HG03575 (cell line): ENCODE results near the gene PGM2L1.
"Not testable (repeated sequence)": the region's sequence is repeated elsewhere in the genome, so short reads cannot be mapped to it uniquely, and the experiment has no call there.

Experiments
- ATAC-seq: cut with Tn5 transposase; IDR thresholded peaks from one replicate; pipeline ENCODE4 v1.9.1; 2021; ENCODE audit not compliant: unreplicated experiment, insufficient number of reproducible peaks, low FRiP score; ENCODE audit errors: extremely low read depth

PGM2L1 gene

DNA sequence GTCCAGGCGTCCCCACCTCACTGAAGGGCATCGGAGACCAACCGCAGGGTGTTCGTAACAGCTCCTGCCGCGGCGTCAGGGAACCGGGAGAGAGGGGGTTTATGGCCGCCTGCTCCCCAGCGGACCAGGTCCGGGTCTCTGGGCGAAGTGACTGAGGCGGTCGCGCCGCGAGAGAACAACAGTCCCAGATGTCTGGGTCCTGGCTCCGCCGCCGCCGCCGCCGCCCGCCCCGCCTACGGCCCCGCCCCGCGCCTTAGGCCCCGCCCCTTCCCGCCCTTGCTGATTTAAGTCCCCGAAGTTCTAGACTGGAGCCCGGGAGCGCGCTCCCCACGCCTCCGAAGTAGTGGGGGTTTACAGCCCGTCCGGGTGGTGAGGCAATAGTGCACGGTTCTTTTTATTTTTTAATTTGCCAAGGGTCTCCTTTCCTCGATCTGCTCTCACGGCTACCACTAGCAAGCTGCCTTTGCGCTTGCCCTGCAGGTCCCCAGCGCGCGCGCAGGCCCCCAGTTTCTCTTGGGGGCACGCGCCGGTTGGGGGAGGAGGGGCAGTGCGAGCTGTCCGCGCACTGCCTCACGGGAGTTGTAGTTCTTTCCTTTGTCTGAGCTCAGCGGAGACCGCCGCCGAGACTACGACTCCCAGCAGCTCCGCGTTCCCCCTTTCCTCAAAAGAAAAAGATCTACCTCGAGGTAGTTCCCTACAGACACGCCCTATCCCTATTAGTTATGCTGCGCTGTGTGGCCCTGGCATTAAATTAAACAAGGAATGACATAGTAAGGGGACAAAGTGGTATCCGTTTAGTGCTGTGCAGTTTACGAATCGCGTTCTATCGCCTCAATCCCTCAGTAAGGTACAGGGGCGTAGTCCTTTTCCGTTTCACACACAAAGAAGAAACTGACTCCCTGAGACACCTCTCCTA is at the start of gene PGM2L1:
TSS of gene PGM2L1 (minus strand) at position 190 of the 916 bp plus-strand sequence. CDS start 272 bp downstream, outside the sequence.
- ATAC-seq, result peak; percentile 60

DNA sequence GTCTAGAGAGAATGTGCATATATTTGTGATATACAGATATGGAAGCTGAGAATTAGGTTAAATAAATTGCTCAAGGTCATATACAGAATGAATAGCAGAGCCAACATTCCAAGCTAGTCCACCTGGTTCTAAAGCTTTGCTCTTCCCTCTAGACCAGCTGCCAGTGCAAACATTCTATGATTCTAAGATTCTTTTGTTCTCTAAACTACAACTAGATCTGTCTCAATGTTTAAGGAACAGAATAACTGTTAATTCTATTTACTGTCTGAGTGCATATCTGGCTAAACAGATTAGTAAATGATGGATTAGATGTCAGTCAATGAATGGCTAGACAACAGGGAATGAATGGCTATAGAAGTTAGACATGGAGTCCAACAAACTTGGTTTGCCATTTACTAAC is 49.5 kb upstream of the PGM2L1 start:
- no peak for ATAC-seq

DNA sequence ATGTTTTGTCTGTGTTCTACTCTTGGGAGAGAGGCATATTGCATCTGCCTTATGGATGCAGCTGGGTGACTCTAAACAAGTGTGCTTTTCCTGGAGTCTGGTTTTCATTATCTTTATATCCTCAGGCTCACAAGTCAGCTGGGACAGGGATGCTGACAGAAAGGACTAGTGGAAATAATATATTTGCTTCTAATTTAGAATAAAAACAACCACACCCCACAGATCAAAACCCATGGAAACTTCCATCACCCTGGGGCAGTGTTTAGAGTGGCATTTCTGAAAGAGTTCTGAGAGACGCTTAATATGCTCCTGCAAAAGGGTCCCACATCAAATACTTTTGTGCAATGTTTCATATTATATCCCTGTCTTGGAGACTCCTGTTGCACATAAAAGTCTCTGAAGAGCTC is 48.3 kb upstream of the PGM2L1 start:
- ATAC-seq, result no peak

DNA sequence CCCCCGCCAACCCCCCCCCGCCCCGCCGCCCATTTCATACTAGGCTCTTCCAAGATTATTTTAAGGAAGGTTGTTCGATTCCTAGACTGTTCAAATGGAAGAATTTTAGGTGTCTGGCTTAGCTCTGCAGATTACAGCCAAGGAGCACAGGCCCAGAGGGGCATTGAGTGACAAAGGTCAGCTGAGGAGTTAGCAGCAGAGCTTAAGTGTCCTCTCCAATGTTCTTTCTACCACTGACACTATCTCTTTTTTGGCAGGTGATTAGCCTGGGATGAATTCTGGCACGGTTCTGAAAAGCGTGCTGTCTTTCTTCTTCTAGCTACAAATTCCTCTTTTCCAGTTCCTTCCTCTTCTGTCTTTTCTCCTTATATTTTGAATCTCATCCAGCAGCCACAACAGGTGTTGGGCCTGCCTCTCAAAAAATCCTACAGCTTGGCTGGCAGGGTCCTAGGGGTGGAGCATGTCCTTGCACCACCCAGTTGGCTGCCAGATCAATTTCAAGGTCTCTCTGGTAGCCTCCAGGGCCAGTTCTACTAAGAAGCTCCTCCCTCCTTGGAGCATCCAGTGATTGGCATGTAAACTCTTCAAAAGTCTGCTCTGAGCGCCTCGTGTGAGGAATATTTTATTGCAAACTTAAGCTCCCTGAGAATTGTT is 46.1 kb upstream of the PGM2L1 start:
- no peak for ATAC-seq

DNA sequence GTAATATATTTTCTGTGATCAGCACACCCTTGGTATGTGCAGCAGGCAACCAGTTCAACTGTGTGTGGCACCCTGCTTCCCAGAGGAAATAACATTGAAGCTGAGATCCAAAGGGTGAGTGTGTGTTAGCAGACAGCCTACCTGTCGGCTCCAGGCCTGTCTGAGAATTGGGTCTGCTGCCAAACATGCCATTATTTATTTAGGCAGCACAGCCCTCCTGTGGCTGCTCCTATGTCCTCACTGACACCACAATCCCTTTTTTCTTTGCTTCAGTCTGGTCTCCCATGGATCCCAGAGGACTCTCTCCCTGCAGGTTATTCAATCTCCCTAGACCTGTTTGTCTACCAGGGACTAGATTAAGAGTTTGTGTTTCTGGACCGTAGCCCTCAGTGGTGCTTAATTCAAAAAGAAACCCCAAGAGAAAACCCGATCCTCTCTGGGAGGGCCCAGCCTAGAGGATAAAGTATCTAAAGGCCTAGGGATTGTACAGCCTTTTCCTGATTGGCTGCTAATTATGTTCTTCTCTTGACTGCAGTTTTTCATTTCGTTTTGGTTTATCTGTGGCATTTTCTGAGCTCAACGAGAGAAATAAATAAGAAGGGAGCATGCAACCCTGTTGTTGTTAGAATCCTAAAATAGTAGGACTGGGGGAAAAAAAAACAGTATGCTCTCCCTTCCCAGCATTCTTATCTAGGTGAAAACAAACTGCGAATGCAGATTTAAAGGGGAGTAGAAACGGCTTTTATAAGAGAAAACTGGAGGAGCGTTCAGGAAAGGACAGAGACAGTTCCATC is 45.0 kb upstream of the PGM2L1 start:
- no peak for ATAC-seq

DNA sequence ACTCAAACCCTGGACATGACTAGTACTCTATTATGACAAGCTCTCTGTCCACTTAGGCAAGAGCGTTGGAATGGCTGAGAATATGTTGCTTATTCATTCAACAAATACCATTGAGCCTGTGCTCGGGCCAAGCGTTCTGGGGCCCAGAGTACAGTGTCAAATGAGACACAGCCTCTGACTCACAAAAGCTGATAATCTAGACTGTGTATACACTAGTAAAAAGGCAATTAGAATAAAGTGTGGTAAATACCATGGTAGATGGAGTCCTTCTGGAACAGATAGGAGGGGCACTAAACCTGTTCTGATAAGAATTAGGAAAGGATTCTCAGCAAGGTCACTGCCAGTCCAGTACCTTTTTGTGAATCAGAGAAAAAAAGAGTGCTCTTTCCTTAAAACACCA is 44.4 kb upstream of the PGM2L1 start:
- ATAC-seq, result no peak

DNA sequence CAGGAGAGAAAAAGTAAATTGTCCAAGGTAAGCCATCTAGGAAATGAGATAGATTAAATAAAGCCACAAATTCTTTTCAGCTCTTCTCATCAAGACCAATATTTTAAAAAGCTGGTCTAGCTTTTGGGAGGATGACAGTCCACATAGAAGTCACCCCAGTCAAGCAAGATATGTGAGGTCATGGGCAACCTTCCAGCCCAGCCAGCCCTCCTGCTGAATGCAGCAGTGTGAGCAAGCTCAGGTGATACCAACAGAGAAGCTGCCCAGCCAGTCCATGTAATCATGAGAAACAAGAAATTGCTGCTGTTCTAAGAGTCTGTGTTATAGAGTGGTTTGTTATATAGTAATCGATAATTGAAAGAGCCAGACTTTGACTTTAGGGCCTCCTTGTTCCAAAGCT is 40.4 kb upstream of the PGM2L1 start:
- no peak for ATAC-seq

DNA sequence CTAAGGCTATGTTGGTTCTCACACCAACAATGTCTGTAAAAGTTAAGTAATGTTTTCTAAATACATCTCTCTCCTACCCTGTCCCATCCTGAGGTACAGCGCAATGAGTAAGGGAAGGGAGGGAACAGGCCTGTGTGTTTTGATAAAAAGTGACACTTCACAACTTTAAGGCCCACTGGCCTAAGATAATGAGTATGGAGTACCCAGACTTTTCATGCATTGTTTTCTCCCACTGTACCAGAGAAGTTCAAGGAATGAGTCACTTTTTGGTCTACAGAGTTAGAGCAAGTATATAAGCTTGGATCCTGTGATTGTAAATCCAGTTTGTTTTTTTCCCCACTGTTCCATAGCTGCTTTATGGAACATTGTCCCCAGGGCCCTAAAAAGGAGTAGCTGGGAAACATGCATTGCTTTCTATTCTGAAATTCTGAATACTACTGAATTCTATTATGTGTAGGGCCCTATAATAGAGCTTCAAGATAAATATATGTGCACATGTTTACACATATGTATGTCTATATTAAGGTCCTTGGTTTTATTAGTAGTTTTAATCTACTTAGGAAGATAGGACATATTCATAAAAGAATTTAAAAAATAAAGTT is 39.3 kb upstream of the PGM2L1 start:
- ATAC-seq, result no peak

DNA sequence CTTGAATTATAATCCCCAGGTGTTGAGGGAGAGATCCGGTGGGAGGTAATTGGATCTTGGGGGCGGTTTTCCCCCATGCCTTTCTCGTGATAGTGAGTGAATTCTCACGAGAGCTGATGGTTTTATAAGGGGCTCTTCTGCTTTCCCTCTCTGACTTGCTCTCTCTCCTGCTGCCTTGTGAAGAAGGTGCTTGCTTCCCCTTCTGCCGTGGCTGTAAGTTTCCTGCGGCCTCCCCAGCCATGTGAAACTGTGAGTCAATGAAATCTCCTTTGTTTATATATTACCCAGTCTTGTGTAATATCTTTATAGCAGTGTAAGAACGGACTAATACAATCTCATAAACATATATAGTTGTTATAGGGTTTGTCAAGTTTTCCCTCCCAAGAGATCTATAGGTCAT is 36.3 kb upstream of the PGM2L1 start:
- no peak for ATAC-seq

DNA sequence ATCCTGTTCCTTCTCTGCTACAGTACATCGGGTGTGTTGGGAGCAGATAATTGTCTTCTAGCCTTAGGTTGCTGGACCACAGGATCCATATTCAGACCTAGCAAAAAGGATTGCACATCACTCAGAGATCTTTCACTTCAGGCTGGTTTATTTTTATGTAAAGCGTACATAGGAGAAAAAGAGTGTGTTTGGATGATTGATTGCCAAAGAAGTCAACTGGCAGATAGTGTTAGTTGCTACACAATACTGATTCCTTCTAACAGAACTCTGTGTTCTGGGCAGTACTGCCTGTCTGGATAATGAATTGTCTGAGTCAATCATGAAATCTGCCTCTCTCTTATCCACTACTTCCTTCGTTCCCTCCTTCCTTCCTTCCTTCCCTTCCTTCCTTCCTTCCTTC is 31.0 kb upstream of the PGM2L1 start:
- no peak for ATAC-seq

DNA sequence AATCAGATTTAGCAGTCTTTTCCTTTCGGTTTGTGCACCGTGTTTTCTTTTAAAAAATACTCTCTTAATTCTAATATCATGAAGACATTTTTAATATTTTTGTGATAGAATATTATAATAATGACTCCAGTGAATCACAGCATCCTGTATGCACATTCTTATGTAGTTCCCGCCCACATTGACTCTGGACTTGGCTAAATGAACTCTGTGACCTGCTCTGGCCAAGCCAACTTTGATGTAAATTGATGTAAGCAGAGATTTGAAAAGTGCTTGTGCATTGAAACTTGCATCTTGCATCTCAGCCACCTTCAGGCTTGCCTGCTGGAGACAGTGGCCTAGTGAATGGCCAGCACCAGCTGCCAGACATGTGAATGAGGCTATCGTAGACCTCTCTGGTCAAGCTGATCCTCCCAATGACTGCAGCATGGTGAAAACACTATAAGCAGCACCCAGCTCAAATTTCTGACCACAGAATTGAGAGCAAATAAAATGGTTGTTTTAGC is 29.2 kb upstream of the PGM2L1 start:
- ATAC-seq, result no peak

DNA sequence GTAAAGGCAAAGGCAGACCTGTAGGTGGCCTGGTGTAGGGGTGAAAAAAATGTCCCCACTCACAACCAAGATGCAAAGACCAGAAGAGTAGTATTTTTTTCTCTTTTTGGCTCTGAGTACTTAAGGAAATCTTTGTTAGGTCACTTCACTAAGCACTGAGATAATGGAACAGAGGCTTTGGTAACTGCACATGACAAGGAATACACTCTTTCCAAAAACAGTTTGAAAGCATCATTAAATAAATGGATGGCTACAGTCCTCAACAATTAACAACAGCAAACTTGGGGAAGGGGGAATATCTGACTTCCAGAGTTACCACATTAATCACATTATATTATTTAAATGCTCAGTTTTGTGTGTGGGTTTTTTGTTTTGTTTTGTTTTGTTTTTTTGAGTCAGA is 26.9 kb upstream of the PGM2L1 start:
- no peak for ATAC-seq

DNA sequence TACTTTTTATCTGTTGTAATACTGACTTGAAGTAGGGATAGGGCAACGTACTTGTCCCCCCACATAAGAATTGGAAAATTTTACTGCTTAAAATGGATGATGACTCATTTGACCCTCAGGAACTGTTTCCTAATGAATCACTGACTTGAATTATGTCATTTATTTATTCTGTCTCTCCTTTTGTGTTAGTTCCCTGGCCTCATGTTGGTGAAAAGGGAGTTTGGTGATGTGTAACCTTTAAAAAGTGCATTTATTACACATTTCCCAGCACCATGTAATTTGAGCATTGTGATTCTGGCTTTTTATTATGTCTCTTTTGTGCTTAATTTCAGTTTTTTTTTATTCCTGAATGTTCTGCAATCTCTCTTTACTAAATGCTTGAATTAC is 20.3 kb upstream of the PGM2L1 start:
- no peak for ATAC-seq

DNA sequence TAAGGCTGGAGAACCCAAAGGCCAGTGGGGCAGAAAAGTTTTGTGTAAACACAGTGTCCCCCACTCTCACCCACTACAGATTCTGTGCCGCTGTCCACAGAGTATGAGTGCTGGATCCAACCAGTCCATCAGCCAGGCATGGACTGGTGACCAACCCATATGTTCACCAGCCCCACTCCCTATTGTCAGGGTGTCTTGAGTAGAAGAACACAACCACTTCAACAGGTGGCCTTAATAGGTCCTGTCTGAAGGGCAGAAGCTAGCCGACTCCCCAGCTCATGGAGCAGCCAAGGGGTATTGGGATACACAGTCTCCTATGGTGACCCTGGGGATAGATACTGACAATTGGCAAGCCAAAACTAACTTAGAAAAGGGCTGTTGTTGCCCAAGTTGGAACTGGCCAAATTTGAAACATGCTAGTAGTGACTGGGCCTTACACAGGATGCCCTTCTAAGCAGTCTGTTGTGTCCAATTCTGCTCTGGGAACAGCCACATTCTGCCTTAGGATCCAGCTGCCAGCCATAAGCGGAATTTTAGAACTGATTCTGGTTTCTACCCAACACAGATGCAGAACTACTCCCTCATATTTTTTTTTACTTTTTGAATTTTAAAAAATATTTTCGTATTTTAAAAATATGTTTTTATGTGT is 19.8 kb upstream of the PGM2L1 start:
- ATAC-seq, result no peak

DNA sequence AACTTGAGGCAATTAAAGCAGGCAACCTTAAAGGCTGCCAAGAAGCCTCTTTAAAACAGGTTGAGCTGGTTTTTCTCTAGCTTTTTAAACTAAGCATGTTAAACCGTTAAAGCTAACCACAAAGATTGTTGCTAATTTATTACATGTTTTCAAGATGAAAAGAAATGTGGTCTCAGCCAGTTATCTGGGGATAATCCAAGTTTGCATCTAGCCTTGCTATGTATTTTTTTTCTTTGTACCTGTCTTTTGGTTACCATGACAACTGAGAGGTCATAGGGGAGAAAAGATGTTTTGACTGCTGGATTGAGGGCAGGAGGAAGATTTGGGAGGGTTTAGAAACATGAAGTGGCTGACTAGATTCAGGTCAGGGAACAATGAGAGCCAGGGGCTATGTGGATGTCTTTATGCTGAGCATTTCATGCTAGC is 19.2 kb upstream of the PGM2L1 start:
- no peak for ATAC-seq

DNA sequence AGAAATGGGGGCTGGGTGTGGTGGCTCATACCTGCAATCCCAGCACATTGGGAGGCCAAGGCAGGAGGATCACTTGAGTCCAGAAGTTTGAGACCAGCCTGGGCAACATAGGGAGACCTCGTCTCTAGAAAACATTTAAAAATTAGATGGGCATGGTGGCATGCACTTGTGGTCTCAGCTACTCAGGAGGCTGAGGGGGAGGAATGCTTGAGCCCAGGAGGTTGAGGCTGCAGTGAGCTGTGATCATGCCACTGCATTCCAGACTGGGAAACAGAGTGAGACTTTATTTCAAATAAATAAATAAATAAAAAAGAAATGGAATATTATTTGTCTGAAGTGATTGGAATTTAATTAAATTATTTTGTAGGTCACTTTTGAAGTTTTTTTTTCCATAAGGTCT is 18.7 kb upstream of the PGM2L1 start:
- not testable (repeated sequence) for ATAC-seq

DNA sequence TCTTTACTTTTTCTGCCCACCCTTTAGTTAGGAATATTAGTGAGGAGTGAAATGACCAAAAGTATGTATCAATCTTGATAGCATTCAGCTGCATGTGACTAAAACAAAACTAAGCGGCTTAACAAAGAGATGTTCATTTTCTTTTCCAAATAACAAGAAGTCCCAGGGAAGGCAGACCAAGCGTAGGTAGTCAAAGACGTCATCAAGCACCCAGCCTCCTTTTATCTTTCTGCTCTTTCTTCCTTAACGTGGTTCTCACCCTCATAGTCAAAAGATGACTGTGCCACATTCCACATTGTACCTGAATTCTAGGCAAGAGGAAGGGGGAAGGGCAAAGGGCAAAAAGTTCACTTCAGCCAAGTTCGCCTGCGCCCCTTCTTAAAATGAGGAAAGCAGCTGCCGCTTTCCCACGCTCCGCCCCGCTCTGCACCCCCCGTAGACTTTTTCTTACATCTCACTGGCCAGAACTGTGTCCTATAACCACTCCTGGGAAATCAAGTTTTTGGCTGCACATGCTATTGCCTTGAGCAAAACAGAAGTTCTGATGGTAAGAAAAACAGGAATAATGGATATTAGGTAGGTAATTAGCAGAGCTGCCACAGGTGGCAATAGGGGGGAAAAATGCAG is 14.6 kb upstream of the PGM2L1 start:
- no peak for ATAC-seq

DNA sequence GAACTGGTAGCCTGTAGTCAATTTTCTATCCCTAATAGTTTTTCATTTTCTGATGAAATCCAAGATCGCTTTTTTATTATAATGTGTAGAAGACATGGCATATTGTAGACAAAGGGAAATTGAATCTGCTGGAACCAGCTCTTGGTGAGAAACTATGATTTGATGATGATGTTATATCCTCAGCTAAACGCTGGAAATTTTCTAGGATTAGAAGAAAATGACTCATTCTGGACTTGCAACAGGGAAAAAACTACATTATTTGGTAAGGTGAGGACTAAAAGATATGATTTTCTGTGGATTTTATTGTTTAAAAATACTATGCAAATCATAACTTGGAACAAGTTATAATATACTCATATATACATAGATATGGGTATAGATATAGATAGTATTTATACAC is 14.1 kb upstream of the PGM2L1 start:
- no peak for ATAC-seq
